ENCODE measurements around the gene SLCO1B3. TPM values are rescaled to one million over a fixed set of nuclear protein-coding genes. Genes with fewer than 3 reads are reported as not detected.
A peak's percentile ranks its signal among the peaks of the same experiment; 100 is the strongest.

Gene SLCO1B3
- total RNA-seq, 2 experiments from 2014 or later = not detected

DNA sequence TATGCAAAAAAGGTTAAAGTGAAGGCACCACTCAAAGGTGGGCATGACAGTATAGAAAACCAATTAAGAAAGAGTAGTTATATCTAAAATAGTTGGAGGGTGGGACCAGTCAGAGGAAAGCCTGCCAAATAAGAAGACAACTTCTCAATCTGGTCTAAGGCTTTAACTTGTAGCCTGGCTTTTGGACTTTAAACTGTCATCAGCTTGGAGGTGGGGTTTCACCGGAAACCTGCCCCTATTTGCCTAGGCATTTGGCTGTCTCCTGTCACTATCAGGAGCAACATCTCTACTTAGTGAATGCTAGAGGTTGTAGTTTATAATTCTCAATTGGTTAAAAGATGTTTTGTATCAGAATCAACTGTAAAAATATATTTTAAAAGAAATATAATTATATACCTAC is 107.3 kb downstream of the SLCO1B3 start:
- Mint-ChIP-seq H3K27ac (no peak overlapping the region), H3K9me3 (no peaks in the 10 kb centered on the region), H3K36me3 (ENCODE audit: low read depth) (no peaks in the 10 kb centered on the region), H3K4me1 (ENCODE audit: low read depth) (no peaks in the 10 kb centered on the region), H3K4me3 (no peak overlapping the region), H3K27me3 (no peaks in the 10 kb centered on the region)
- DNase-seq (no peak), ATAC-seq (no peak)
- no peak for TF ChIP-seq CTCF (IDR thresholded peaks at IDR 0.05)
- ChIA-PET POLR2A (no interaction called here), CTCF (no interaction called here)
- intact Hi-C loops (cut with micrococcal nuclease) = no loop called here

DNA sequence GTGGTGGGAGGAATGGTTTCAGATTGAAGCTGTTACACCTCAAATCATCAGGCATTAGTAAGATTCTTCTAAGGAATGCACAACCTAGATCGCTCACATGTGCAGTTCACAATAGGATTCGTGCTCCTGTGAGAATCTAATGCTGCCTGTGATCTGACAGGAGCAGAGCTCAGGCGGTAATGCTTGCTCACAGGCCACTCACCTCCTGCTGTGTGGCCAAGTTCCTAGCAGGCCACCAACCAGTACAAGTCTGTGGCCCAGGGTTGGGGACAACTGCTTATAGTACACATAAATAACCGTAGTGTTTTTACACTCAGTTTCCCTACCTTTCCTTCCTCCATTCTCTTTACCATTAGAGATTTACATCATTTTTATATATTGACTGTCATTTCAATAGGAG is 121.4 kb downstream of the SLCO1B3 start:
- CTCF ChIA-PET = no interaction called here
- intact Hi-C loops (cut with micrococcal nuclease) = no loop called here
- Mint-ChIP-seq H3K27ac (no peak overlapping the region), H3K4me1 (ENCODE audit: low read depth) (no peaks in the 10 kb centered on the region), H3K36me3 (ENCODE audit: low read depth) (no peaks in the 10 kb centered on the region), H3K27me3 (no peaks in the 10 kb centered on the region), H3K4me3 (no peak overlapping the region), H3K9me3 (peaks cover 2% of the 10 kb centered on the region)
- POLR2A ChIA-PET = no interaction called here
- ATAC-seq = no peak
- TF ChIP-seq CTCF (IDR thresholded peaks at IDR 0.05) = no peak
- no peak for DNase-seq

GRCh38 chr12:20946732-20947131 is 136.2 kb downstream of the SLCO1B3 start:
- no peak overlapping the region for H3K4me3 Mint-ChIP-seq
- CTCF ChIA-PET = no interaction called here
- H3K27me3 Mint-ChIP-seq = no peaks in the 10 kb centered on the region
- H3K9me3 Mint-ChIP-seq = peaks cover 4% of the 10 kb centered on the region
- no peaks in the 10 kb centered on the region for H3K4me1 Mint-ChIP-seq (ENCODE audit: low read depth)
- H3K27ac Mint-ChIP-seq = no peak overlapping the region
- no peaks in the 10 kb centered on the region for H3K36me3 Mint-ChIP-seq (ENCODE audit: low read depth)
- intact Hi-C loops (cut with micrococcal nuclease) = loop anchor here (10.0 kb wide), 1 partner anchor 228 kb away; no protein-coding TSS in a partner anchor
- TF ChIP-seq CTCF (IDR thresholded peaks at IDR 0.05) = peak; percentile 58
- ATAC-seq (no peak), DNase-seq (peak; percentile 41)
- POLR2A ChIA-PET = no interaction called here

DNA sequence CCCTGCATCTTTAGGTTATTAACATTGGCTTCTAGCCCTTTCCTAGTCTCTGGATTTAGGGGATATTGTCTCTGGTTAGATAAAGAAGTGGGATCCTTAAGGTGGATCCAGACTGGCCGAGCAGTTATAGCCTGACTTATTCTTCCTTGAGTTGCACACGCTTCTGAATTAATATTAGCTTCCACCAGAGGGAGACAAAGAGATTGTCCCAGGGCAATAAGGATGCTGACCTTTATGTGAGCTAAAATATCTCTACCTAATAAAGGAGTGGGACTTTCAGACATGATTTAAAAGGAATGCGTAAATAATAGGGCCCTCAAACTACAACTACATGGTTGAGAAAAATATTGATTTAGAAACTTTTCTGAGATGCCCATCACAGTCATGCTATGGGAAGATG is 139.7 kb downstream of the SLCO1B3 start:
- TF ChIP-seq CTCF (IDR thresholded peaks at IDR 0.05) = peak; percentile 47
- no peaks in the 10 kb centered on the region for H3K27me3 Mint-ChIP-seq
- no peak for DNase-seq
- POLR2A ChIA-PET = no interaction called here
- no peaks in the 10 kb centered on the region for H3K4me1 Mint-ChIP-seq (ENCODE audit: low read depth)
- intact Hi-C loops (cut with micrococcal nuclease) = no loop called here
- no peak overlapping the region for H3K4me3 Mint-ChIP-seq
- ATAC-seq = no peak
- H3K36me3 Mint-ChIP-seq (ENCODE audit: low read depth) = no peaks in the 10 kb centered on the region
- H3K9me3 Mint-ChIP-seq = peaks cover 3% of the 10 kb centered on the region
- no peak overlapping the region for H3K27ac Mint-ChIP-seq
- CTCF ChIA-PET = interaction anchor here (0.6 to 1.1 kb wide), 3 partner anchors 21 to 297 kb away, joined by 3 to 4 read pairs (median 3); no protein-coding TSS in a partner anchor

- peaks cover 3% of the 10 kb centered on the region for H3K9me3 Mint-ChIP-seq
- DNase-seq (no peak), ATAC-seq (no peak)
- H3K27ac Mint-ChIP-seq = no peak overlapping the region
- H3K27me3 Mint-ChIP-seq = no peaks in the 10 kb centered on the region
- no peak for TF ChIP-seq CTCF (IDR thresholded peaks at IDR 0.05)
- H3K36me3 Mint-ChIP-seq (ENCODE audit: low read depth) = no peaks in the 10 kb centered on the region
- intact Hi-C loops (cut with micrococcal nuclease) = no loop called here
- POLR2A ChIA-PET = no interaction called here
- H3K4me1 Mint-ChIP-seq (ENCODE audit: low read depth) = no peaks in the 10 kb centered on the region
- H3K4me3 Mint-ChIP-seq = no peak overlapping the region
- CTCF ChIA-PET = no interaction called here
Observed at GRCh38 chr12:20963303-20963702, 152.8 kb downstream of the SLCO1B3 start.

Data from activated CD8-positive, alpha-beta T cell treated with anti-CD3 and anti-CD28 coated beads for 36 hours (primary cell).